ENCODE data around the gene FRMD4A. TPM values are rescaled to one million over a fixed set of nuclear protein-coding genes. Genes with fewer than 3 reads are reported as not detected.

The FRMD4A gene
- total RNA-seq, 2 experiments from 2014 or later, result 0.88 to 1.4 TPM

- Mint-ChIP-seq H3K4me1 (peaks cover 14% of the 10 kb centered on the region), H3K27ac (no peak overlapping the region), H3K9me3 (no peaks in the 10 kb centered on the region), H3K4me3 (no peak overlapping the region), H3K36me3 (no peaks in the 10 kb centered on the region), H3K27me3 (peaks cover 3% of the 10 kb centered on the region)
- ATAC-seq (ENCODE audit: low read depth) (no peak), DNase-seq (no peak)
- POLR2A ChIA-PET, result interaction anchor here (0.7 kb wide), 1 partner anchor 654 kb away, joined by 3 read pairs; no protein-coding TSS in a partner anchor
Observed at GRCh38 chr10:13657101-13657680, 673.5 kb downstream of the FRMD4A start.

- Mint-ChIP-seq H3K4me1 (peaks cover 14% of the 10 kb centered on the region), H3K36me3 (no peaks in the 10 kb centered on the region), H3K4me3 (no peak overlapping the region), H3K27me3 (peaks cover 3% of the 10 kb centered on the region), H3K9me3 (no peaks in the 10 kb centered on the region), H3K27ac (no peak overlapping the region)
- DNase-seq (no peak), ATAC-seq (ENCODE audit: low read depth) (no peak)
- POLR2A ChIA-PET, result no interaction called here
Observed at GRCh38 chr10:13656337-13657100, 674.2 kb downstream of the FRMD4A start.

GRCh38 chr10:13654846-13655245, 675.9 kb downstream of the FRMD4A start:
- Mint-ChIP-seq H3K4me3 (no peak overlapping the region), H3K9me3 (no peaks in the 10 kb centered on the region), H3K4me1 (peaks cover 4% of the 10 kb centered on the region), H3K36me3 (no peaks in the 10 kb centered on the region), H3K27ac (no peak overlapping the region), H3K27me3 (no peaks in the 10 kb centered on the region)
- ATAC-seq (ENCODE audit: low read depth) (no peak), DNase-seq (no peak)
- POLR2A ChIA-PET, result no interaction called here

GRCh38 chr10:13654118-13654830, 676.5 kb downstream of the FRMD4A start:
- ATAC-seq (ENCODE audit: low read depth) (no peak), DNase-seq (no peak)
- Mint-ChIP-seq H3K4me1 (peaks cover 4% of the 10 kb centered on the region), H3K27me3 (no peaks in the 10 kb centered on the region), H3K9me3 (no peaks in the 10 kb centered on the region), H3K36me3 (peaks cover under 1% of the 10 kb centered on the region), H3K27ac (peak overlapping the region; percentile 6), H3K4me3 (no peak overlapping the region)
- POLR2A ChIA-PET, result no interaction called here

GRCh38 chr10:13652860-13653259, 677.9 kb downstream of the FRMD4A start:
- DNase-seq (no peak), ATAC-seq (ENCODE audit: low read depth) (no peak)
- Mint-ChIP-seq H3K36me3 (peaks cover 13% of the 10 kb centered on the region), H3K9me3 (no peaks in the 10 kb centered on the region), H3K4me1 (peaks cover 11% of the 10 kb centered on the region), H3K27ac (no peak overlapping the region), H3K4me3 (no peak overlapping the region), H3K27me3 (no peaks in the 10 kb centered on the region)
- POLR2A ChIA-PET, result no interaction called here

GRCh38 chr10:13651969-13652720, 678.6 kb downstream of the FRMD4A start:
- DNase-seq (no peak), ATAC-seq (ENCODE audit: low read depth) (no peak)
- Mint-ChIP-seq H3K27ac (no peak overlapping the region), H3K4me3 (no peak overlapping the region), H3K4me1 (peaks cover 12% of the 10 kb centered on the region), H3K9me3 (no peaks in the 10 kb centered on the region), H3K27me3 (no peaks in the 10 kb centered on the region), H3K36me3 (peaks cover 15% of the 10 kb centered on the region)
- POLR2A ChIA-PET, result no interaction called here

- peaks cover 18% of the 10 kb centered on the region for H3K36me3 Mint-ChIP-seq
- POLR2A ChIA-PET, result no interaction called here
Observed at GRCh38 chr10:13650961-13651360, 679.8 kb downstream of the FRMD4A start.

GRCh38 chr10:13649844-13650520, 680.7 kb downstream of the FRMD4A start:
- peaks cover 26% of the 10 kb centered on the region for H3K36me3 Mint-ChIP-seq
- H3K27ac Mint-ChIP-seq, result no peak overlapping the region
- H3K4me3 Mint-ChIP-seq, result no peak overlapping the region
- no peaks in the 10 kb centered on the region for H3K9me3 Mint-ChIP-seq
- POLR2A ChIA-PET, result no interaction called here
- ATAC-seq (ENCODE audit: low read depth) (no peak), DNase-seq (no peak)
- H3K4me1 Mint-ChIP-seq, result peaks cover 12% of the 10 kb centered on the region
- no peaks in the 10 kb centered on the region for H3K27me3 Mint-ChIP-seq

More at GRCh38 chr10:13650961-13651360, 679.8 kb downstream of the FRMD4A start:
- no peaks in the 10 kb centered on the region for H3K27me3 Mint-ChIP-seq
- H3K4me3 Mint-ChIP-seq, result no peak overlapping the region
- no peaks in the 10 kb centered on the region for H3K9me3 Mint-ChIP-seq
- H3K27ac Mint-ChIP-seq, result no peak overlapping the region
- peaks cover 12% of the 10 kb centered on the region for H3K4me1 Mint-ChIP-seq
- ATAC-seq (ENCODE audit: low read depth) (no peak), DNase-seq (no peak)

- POLR2A ChIA-PET, result no interaction called here
- peak; percentile 42 for ATAC-seq (ENCODE audit: low read depth)
Observed at GRCh38 chr10:13648425-13648824, 682.3 kb downstream of the FRMD4A start.

GRCh38 chr10:13644866-13645265, 685.9 kb downstream of the FRMD4A start:
- DNase-seq, result no peak
- Mint-ChIP-seq H3K27ac (no peak overlapping the region), H3K27me3 (no peaks in the 10 kb centered on the region), H3K4me3 (no peak overlapping the region), H3K4me1 (peaks cover 12% of the 10 kb centered on the region), H3K9me3 (peaks cover 23% of the 10 kb centered on the region), H3K36me3 (peaks cover 58% of the 10 kb centered on the region)
- POLR2A ChIA-PET, result no interaction called here
- ATAC-seq (ENCODE audit: low read depth), result no peak

More at GRCh38 chr10:13648425-13648824, 682.3 kb downstream of the FRMD4A start:
- Mint-ChIP-seq H3K36me3 (peaks cover 29% of the 10 kb centered on the region), H3K27me3 (no peaks in the 10 kb centered on the region), H3K4me1 (peaks cover 12% of the 10 kb centered on the region), H3K4me3 (no peak overlapping the region), H3K27ac (no peak overlapping the region), H3K9me3 (no peaks in the 10 kb centered on the region)
- DNase-seq, result no peak

GRCh38 chr10:13643016-13643415, 687.7 kb downstream of the FRMD4A start:
- H3K4me3 Mint-ChIP-seq, result no peak overlapping the region
- H3K27me3 Mint-ChIP-seq, result no peaks in the 10 kb centered on the region
- H3K36me3 Mint-ChIP-seq, result peaks cover 51% of the 10 kb centered on the region
- H3K9me3 Mint-ChIP-seq, result peaks cover 23% of the 10 kb centered on the region
- H3K4me1 Mint-ChIP-seq, result peaks cover 1% of the 10 kb centered on the region
- POLR2A ChIA-PET, result no interaction called here
- ATAC-seq (ENCODE audit: low read depth), result no peak
- DNase-seq, result no peak
- H3K27ac Mint-ChIP-seq, result no peak overlapping the region

GRCh38 chr10:13642293-13642692, 688.4 kb downstream of the FRMD4A start:
- ATAC-seq (ENCODE audit: low read depth) (no peak), DNase-seq (no peak)
- peaks cover 23% of the 10 kb centered on the region for H3K9me3 Mint-ChIP-seq
- no peak overlapping the region for H3K27ac Mint-ChIP-seq
- no peak overlapping the region for H3K4me3 Mint-ChIP-seq
- POLR2A ChIA-PET, result no interaction called here
- H3K36me3 Mint-ChIP-seq, result peaks cover 50% of the 10 kb centered on the region
- H3K4me1 Mint-ChIP-seq, result no peaks in the 10 kb centered on the region
- no peaks in the 10 kb centered on the region for H3K27me3 Mint-ChIP-seq

- DNase-seq, result no peak
- H3K36me3 Mint-ChIP-seq, result peaks cover 37% of the 10 kb centered on the region
- no peaks in the 10 kb centered on the region for H3K4me1 Mint-ChIP-seq
- POLR2A ChIA-PET, result interaction anchor here (0.7 kb wide), 1 partner anchor 38 kb away, joined by 4 read pairs; no protein-coding TSS in a partner anchor
- H3K9me3 Mint-ChIP-seq, result peaks cover 22% of the 10 kb centered on the region
- H3K4me3 Mint-ChIP-seq, result no peak overlapping the region
- no peak overlapping the region for H3K27ac Mint-ChIP-seq
- no peaks in the 10 kb centered on the region for H3K27me3 Mint-ChIP-seq
- no peak for ATAC-seq (ENCODE audit: low read depth)
Observed at GRCh38 chr10:13637894-13638293, 692.8 kb downstream of the FRMD4A start.

Data from activated naive CD8-positive, alpha-beta T cell treated with anti-CD3 and anti-CD28 coated beads, Interleukin-2, amount 10 ng/mL, durations not matched to agents 7 days and 5 days (primary cell).